ENCODE results near the gene GAL3ST1. TPM values are rescaled to one million over a fixed set of nuclear protein-coding genes. Genes with fewer than 3 reads are reported as not detected.
"Not testable (repeated sequence)": the region's sequence is repeated elsewhere in the genome, so short reads cannot be mapped to it uniquely, and the experiment has no call there.

GAL3ST1 gene
- total and polyA plus RNA-seq, 8 donors: 2.2 to 8.5 (median 4.2) TPM

DNA sequence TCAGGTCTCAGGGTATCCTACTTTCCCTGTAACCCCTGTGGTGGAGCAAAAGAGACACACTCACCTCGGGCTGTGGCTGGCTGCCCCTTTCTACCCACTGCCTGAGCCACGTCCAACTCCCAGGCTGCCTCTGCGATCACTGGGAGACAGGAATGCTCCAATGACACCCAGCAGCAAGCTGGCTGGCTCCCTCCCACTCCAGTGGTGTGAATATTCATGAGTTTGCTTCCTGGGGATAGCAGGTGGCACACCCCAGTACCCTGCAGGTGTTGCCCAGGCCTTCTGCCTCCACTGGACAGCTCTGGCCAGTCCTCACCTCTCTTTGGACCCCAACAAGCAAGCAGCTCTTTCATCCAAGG lies 9.7 kb downstream of the GAL3ST1 start:
- ATAC-seq (no peak), DNase-seq (no peak), FAIRE-seq (no peak)
- Histone ChIP-seq H3K4me3 (no peak overlapping the region), H3K27me3 (no peaks in the 10 kb centered on the region), H3K4me1 (no peaks in the 10 kb centered on the region), H3K9me3 (no peaks in the 10 kb centered on the region), H3K27ac (no peak overlapping the region), H3K36me3 (no peaks in the 10 kb centered on the region)
- TF ChIP-seq, protein P1, sequence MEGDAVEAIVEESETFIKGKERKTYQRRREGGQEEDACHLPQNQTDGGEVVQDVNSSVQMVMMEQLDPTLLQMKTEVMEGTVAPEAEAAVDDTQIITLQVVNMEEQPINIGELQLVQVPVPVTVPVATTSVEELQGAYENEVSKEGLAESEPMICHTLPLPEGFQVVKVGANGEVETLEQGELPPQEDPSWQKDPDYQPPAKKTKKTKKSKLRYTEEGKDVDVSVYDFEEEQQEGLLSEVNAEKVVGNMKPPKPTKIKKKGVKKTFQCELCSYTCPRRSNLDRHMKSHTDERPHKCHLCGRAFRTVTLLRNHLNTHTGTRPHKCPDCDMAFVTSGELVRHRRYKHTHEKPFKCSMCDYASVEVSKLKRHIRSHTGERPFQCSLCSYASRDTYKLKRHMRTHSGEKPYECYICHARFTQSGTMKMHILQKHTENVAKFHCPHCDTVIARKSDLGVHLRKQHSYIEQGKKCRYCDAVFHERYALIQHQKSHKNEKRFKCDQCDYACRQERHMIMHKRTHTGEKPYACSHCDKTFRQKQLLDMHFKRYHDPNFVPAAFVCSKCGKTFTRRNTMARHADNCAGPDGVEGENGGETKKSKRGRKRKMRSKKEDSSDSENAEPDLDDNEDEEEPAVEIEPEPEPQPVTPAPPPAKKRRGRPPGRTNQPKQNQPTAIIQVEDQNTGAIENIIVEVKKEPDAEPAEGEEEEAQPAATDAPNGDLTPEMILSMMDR (IDR thresholded peaks at IDR 0.05): no peak
- intact Hi-C loops (cut with DNase I): no loop called here
- WGBS, 2 donors: 52 to 76% methylated on average over 3 of the region's 3 CpGs

DNA sequence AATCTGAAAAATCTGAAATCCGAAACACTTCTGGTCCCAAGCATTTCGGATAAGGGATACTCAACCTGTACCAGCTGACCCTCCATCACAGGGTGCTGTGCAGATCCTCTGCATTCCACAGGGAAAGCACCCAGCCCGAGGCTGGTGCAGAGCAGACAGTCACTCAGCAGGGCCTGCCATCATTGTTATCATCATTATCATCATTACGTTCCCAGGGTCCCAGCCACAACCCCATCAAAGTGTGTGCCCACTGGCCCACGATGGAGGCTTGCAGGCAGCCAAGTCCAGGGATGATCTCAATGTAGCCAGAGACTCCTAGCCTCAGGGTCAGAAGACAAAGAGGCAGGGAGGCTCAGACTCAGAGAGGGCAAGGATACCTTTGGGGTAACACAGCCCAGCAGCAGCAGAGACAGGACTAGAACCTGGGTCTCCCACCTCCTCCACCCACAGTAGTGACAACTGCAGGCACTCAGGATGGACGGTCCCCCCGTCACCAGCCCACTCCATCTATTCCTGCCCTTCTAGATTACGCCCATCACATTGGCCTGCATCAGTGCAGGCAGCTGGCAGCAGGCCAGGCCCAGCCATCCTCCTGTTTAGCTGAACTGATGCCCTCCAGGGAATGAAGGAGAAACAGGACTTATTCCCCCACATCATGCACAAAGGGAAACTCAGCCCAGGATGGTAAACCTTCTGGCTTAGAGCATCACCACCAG lies 10.3 kb downstream of the GAL3ST1 start:
- no peak overlapping the region for H3K4me3 ChIP-seq
- H3K27ac ChIP-seq: no peak overlapping the region
- FAIRE-seq (no peak), ATAC-seq (no peak), DNase-seq (no peak)
- no peaks in the 10 kb centered on the region for H3K4me1 ChIP-seq
- no peaks in the 10 kb centered on the region for H3K9me3 ChIP-seq
- H3K36me3 ChIP-seq: no peaks in the 10 kb centered on the region
- 79 to 87% methylated on average over 8 of the region's 8 CpGs for WGBS, 2 donors
- TF ChIP-seq, protein P1 (IDR thresholded peaks at IDR 0.05): no peak
- intact Hi-C loops (cut with DNase I): no loop called here
- no peaks in the 10 kb centered on the region for H3K27me3 ChIP-seq

DNA sequence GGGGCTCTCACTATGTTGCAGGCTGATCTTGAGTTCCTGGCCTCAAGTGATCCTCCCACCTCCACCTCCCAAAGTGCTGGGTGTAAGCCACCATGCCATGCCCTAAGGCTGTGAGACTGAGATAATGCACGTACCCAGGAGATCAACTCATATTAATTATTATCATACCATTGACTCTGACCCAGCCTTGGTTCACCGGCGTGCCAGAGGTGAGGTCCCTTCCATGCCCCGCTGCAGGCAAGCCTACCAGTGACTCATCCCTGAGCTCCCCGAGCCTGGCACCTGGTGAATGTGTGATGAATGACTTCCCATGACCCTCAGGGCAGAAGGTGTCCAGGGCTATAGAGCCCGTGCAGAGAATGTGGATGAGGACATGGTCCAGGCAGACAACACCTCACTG lies 12.1 kb downstream of the GAL3ST1 start:
- FAIRE-seq: no peak

DNA sequence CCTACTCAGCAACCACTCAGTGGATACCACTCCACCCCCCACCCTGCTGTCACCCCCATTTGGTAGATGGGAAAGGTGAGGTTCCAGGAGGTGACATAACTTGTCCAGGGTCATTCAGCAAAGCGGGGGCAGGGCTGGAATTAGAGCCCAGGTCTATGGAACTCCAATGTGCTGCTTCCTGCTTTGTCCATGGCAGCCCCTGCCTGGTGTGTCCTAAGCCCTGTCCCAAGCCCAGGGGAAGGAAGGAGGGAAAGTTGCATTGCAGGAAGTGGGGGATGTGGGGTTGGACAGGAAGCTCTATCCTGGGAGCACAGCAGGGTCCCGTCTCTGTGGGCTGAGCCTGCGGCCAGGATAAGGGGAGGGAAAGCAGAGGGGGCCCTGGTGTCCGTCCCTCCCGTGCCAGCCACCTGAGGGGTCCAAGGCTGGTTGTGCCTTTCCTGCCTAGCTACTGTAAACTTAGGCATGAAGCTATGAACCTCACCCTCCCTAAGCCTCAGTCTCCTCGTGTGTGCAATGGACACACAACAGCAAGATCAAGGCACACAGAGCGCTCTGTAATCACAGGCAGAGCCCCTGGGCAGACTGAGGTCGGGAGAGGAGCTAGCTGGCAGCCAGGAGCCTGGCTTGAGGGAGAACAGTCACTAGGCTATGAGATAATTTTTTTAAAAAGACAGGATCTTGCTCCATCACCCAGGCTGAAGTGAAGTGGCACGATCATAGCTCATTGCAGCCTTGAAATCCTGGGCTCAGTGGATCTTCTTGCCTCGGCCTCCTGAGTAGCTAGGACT lies 12.9 kb downstream of the GAL3ST1 start:
- no peak overlapping the region for H3K4me3 ChIP-seq
- WGBS, 2 donors: 82 to 83% methylated on average over 10 of the region's 10 CpGs
- H3K27me3 ChIP-seq: no peaks in the 10 kb centered on the region
- TF ChIP-seq, protein P1 (IDR thresholded peaks at IDR 0.05): no peak
- H3K27ac ChIP-seq: no peak overlapping the region
- DNase-seq: no peak
- H3K9me3 ChIP-seq: no peaks in the 10 kb centered on the region
- FAIRE-seq: no peak
- ATAC-seq: no peak
- no peaks in the 10 kb centered on the region for H3K4me1 ChIP-seq
- intact Hi-C loops (cut with DNase I): no loop called here
- no peaks in the 10 kb centered on the region for H3K36me3 ChIP-seq

More for the DNA sequence above, 12.1 kb downstream of the GAL3ST1 start:
- TF ChIP-seq, protein P1 (IDR thresholded peaks at IDR 0.05): no peak
- DNase-seq (no peak), ATAC-seq (peak in 2 of 4 donors; percentile 47 to 50)
- Histone ChIP-seq H3K4me1 (no peaks in the 10 kb centered on the region), H3K9me3 (no peaks in the 10 kb centered on the region), H3K4me3 (no peak overlapping the region), H3K27ac (no peak overlapping the region), H3K36me3 (no peaks in the 10 kb centered on the region), H3K27me3 (no peaks in the 10 kb centered on the region)
- WGBS, 2 donors: 70 to 79% methylated on average over 6 of the region's 6 CpGs
- intact Hi-C loops (cut with DNase I): no loop called here

DNA sequence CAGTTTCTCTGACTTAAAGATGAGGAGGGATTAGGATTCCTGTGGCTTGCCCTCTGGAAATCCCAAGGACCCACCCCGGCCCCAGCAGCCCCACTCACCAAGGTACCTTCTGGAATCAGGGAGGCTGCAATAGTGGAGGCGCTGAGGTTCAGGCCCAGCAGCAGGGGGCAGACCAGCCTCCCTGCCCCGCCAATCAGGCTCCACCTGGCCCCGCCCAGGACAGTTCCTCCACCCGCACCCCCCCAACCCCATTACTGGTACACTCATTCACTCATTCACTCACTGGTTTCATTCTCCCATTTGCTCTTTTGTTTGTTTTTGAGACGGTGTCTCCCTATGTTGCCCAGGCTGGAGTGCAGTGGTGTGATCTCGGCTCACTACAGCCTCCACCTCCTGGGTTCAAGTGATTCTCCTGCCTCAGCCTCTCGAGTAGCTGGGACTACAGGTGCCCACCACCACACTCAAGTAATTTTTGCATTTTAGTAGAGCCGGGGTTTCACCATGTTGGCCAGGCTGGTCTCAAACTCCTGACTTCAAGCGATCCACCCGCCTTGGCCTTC lies 13.7 kb downstream of the GAL3ST1 start:
- intact Hi-C loops (cut with DNase I); H3K9me3 ChIP-seq; H3K36me3 ChIP-seq; DNase-seq; H3K4me3 ChIP-seq; H3K27me3 ChIP-seq; H3K27ac ChIP-seq; H3K4me1 ChIP-seq; FAIRE-seq: not testable (repeated sequence)
- ATAC-seq: peak in 1 of 4 donors; percentile 25
- WGBS, 2 donors: 86 to 89% methylated on average over 11 of the region's 11 CpGs

All from pancreas (tissue), 10 donors.